Upper lobe of left lung (tissue), 6 donors: ENCODE results near the gene ARNT2. TPM values are rescaled to one million over a fixed set of nuclear protein-coding genes. Genes with fewer than 3 reads are reported as not detected.
A peak's percentile ranks its signal among the peaks of the same experiment; 100 is the strongest.

Source experiments
- ATAC-seq, 2 donors: fragments of 200-7000 bp; cut with Tn5 transposase; one replicate each; pipeline ENCODE4 v1.9.1; 2022; ENCODE audit warnings: mild to moderate bottlenecking in 2 of 2, moderate library complexity in 2 of 2; ENCODE audit not compliant: low FRiP score in 2 of 2
- DNase-seq, 2 donors: peaks; one replicate each; pipeline ENCODE4 v3.0.0-alpha.2; 2019 to 2020
- H3K27ac ChIP-seq, 4 donors: fragments of 200-600 bp; sonication (generic); one replicate each; pipeline ENCODE4 v1.5.1; 2016 to 2019
- H3K27me3 ChIP-seq, 4 donors: fragments of 200-600 bp; sonication (generic); one replicate each; pipeline ENCODE4 v1.5.1; 2017 to 2019
- H3K36me3 ChIP-seq, 4 donors: fragments of 200-600 bp; sonication (generic); one replicate each; pipeline ENCODE4 v1.5.1; 2016 to 2019
- H3K4me1 ChIP-seq, 4 donors: fragments of 200-600 bp; sonication (generic); one replicate each; pipeline ENCODE4 v1.5.1; 2018 to 2019
- H3K4me3 ChIP-seq, 4 donors: fragments of 200-600 bp; sonication (generic); one replicate each; pipeline ENCODE4 v1.5.1; 2017 to 2019; ENCODE audit warnings: mild to moderate bottlenecking in 2 of 4, moderate library complexity in 1 of 4
- H3K9me3 ChIP-seq, 4 donors: fragments of 200-600 bp; sonication (generic); one replicate each; pipeline ENCODE4 v1.5.1; 2018 to 2019
- CTCF ChIP-seq, 6 experiments: fragments of 450-650 bp in 4 of 6; fragments of 200-600 bp in 2 of 6; sonication (generic) in 2 of 6; IDR thresholded peaks; one replicate each; pipeline ENCODE4 v1.5.1; 2016 to 2019; ENCODE audit warnings: antibody characterized with exemption in 6 of 6
- EP300 ChIP-seq, 4 donors: sonication (generic); formaldehyde crosslinking; IDR thresholded peaks; one replicate each; pipeline ENCODE4 v1.5.1; 2017; ENCODE audit warnings: antibody characterized with exemption in 4 of 4, control low read depth in 2 of 4
- POLR2A ChIP-seq, 4 donors: fragments of 450-650 bp; IDR thresholded peaks; one replicate each; pipeline ENCODE4 v1.5.1; 2016 to 2017; ENCODE audit warnings: antibody characterized with exemption in 4 of 4, mild to moderate bottlenecking in 2 of 4
- POLR2AphosphoS5 ChIP-seq, 2 donors: sonication (generic); formaldehyde crosslinking; IDR thresholded peaks; one replicate each; pipeline ENCODE4 v1.5.1; 2017; ENCODE audit warnings: antibody characterized with exemption in 2 of 2
- WGBS, 2 donors: methylation state at CpG; one replicate each; pipeline ENCODE4 v1.1.5; 2017 to 2018; 5-methylcytosine and 5-hydroxymethylcytosine counted together
- total RNA-seq, 6 donors: library from RNA; depleted of rRNA in 4 of 6; stranded (reverse); fragments of >200 nt in 4 of 6; gene quantifications; one replicate each; pipeline versions ENCODE4 v1.1.0 to v1.2.1, GENCODE V29; 2016 to 2021
- donor health status: DM: no; HTN: no; CAD: no; lungs with moderate emphysema.
- donor health status: DM: no; HTN: yes; CAD: no; lungs with severe emphysema.

ARNT2 gene
- total RNA-seq, 6 donors from 2014 or later, result 4.7 to 26.9 (median 8.4) TPM

- ATAC-seq (no peak), DNase-seq (peak in 1 of 2 donors; percentile 0)
- H3K9me3 ChIP-seq, result no peaks in the 10 kb centered on the region
- no peaks in the 10 kb centered on the region for H3K4me1 ChIP-seq
- no peak overlapping the region for H3K27ac ChIP-seq
- no peaks in the 10 kb centered on the region for H3K27me3 ChIP-seq
- H3K36me3 ChIP-seq, result no peaks in the 10 kb centered on the region
- TF ChIP-seq POLR2A (IDR thresholded peaks at IDR 0.05), result no peak
- TF ChIP-seq POLR2AphosphoS5 (IDR thresholded peaks at IDR 0.05), result no peak
- TF ChIP-seq EP300 (IDR thresholded peaks at IDR 0.05), result no peak
- TF ChIP-seq CTCF (IDR thresholded peaks at IDR 0.05), result no peak
- WGBS, 2 donors, result 90 to 92% methylated on average over 9 to 10 of the region's 10 CpGs
- no peak overlapping the region for H3K4me3 ChIP-seq
These were observed 188.0 kb downstream of the ARNT2 start for GRCh38 chr15:80591938-80592825.

GRCh38 chr15:80593486-80594030 lies 189.4 kb downstream of the ARNT2 start:
- H3K4me1 ChIP-seq, result no peaks in the 10 kb centered on the region
- DNase-seq (peak in 1 of 2 donors; percentile 46), ATAC-seq (no peak)
- H3K9me3 ChIP-seq, result no peaks in the 10 kb centered on the region
- no peaks in the 10 kb centered on the region for H3K27me3 ChIP-seq
- WGBS, 2 donors, result 94 to 95% methylated on average over 10 to 13 of the region's 13 CpGs
- no peak overlapping the region for H3K27ac ChIP-seq
- no peak for TF ChIP-seq CTCF (IDR thresholded peaks at IDR 0.05)
- no peak for TF ChIP-seq POLR2AphosphoS5 (IDR thresholded peaks at IDR 0.05)
- no peak for TF ChIP-seq EP300 (IDR thresholded peaks at IDR 0.05)
- no peak for TF ChIP-seq POLR2A (IDR thresholded peaks at IDR 0.05)
- no peaks in the 10 kb centered on the region for H3K36me3 ChIP-seq
- no peak overlapping the region for H3K4me3 ChIP-seq

GRCh38 chr15:80594091-80594889 lies 190.1 kb downstream of the ARNT2 start:
- H3K27ac ChIP-seq, result no peak overlapping the region
- no peak overlapping the region for H3K4me3 ChIP-seq
- no peaks in the 10 kb centered on the region for H3K36me3 ChIP-seq
- DNase-seq (no peak), ATAC-seq (no peak)
- no peak for TF ChIP-seq POLR2A (IDR thresholded peaks at IDR 0.05)
- TF ChIP-seq EP300 (IDR thresholded peaks at IDR 0.05), result no peak
- TF ChIP-seq POLR2AphosphoS5 (IDR thresholded peaks at IDR 0.05), result no peak
- no peak for TF ChIP-seq CTCF (IDR thresholded peaks at IDR 0.05)
- H3K27me3 ChIP-seq, result no peaks in the 10 kb centered on the region
- H3K9me3 ChIP-seq, result no peaks in the 10 kb centered on the region
- 68 to 91% methylated on average over 9 to 12 of the region's 12 CpGs for WGBS, 2 donors
- no peaks in the 10 kb centered on the region for H3K4me1 ChIP-seq

GRCh38 chr15:80595396-80595795 lies 191.2 kb downstream of the ARNT2 start:
- Histone ChIP-seq H3K27ac (no peak overlapping the region), H3K36me3 (no peaks in the 10 kb centered on the region), H3K4me3 (no peak overlapping the region), H3K27me3 (no peaks in the 10 kb centered on the region), H3K4me1 (no peaks in the 10 kb centered on the region), H3K9me3 (no peaks in the 10 kb centered on the region)
- 54 to 60% methylated on average over 1 of the region's 1 CpG for WGBS, 2 donors
- TF ChIP-seq CTCF (IDR thresholded peaks at IDR 0.05) (no peak), EP300 (IDR thresholded peaks at IDR 0.05) (no peak), POLR2AphosphoS5 (IDR thresholded peaks at IDR 0.05) (no peak), POLR2A (IDR thresholded peaks at IDR 0.05) (no peak)
- no peak for DNase-seq
- ATAC-seq, result no peak
